ENCODE results near the gene ATP5PB. TPM values are rescaled to one million over a fixed set of nuclear protein-coding genes. Genes with fewer than 3 reads are reported as not detected.

ATP5PB gene
- polyA plus RNA-seq, 1 donor (not counting 4 experiments of a cell fraction or from before 2014, with no cell fraction given), result 539 TPM

GRCh38 chr1:111491070-111491469, 41.8 kb downstream of the ATP5PB start:
- Histone ChIP-seq H3K27ac (ENCODE audit: control insufficient read depth, insufficient read depth, low read length) (no peak overlapping the region), H3K4me3 (ENCODE audit: control insufficient read depth in 2 of 3, extremely low read depth in 1 of 3, insufficient read depth in 2 of 3, low read depth in 1 of 3, low read length in 3 of 3) (no peak overlapping the region), H3K9ac (ENCODE audit: control insufficient read depth, extremely low read depth, insufficient read depth, low read length) (no peak overlapping the region), H3K79me2 (ENCODE audit: control insufficient read depth, insufficient read depth, low read length) (no peaks in the 10 kb centered on the region), H2AFZ (ENCODE audit: control insufficient read depth, low read length) (no peak overlapping the region), H3K9me3 (ENCODE audit: control insufficient read depth, low read depth, low read length) (no peaks in the 10 kb centered on the region), H3K36me3 (ENCODE audit: control insufficient read depth in 2 of 2, extremely low read depth in 1 of 2, insufficient read depth in 2 of 2, low read length in 2 of 2) (no peaks in the 10 kb centered on the region), H3K4me2 (ENCODE audit: control insufficient read depth, extremely low read depth, insufficient read depth, low read depth, low read length) (no peak overlapping the region), H4K20me1 (ENCODE audit: control insufficient read depth, extremely low read depth, insufficient read depth, low read length) (no peaks in the 10 kb centered on the region), H3K4me1 (ENCODE audit: control insufficient read depth, extremely low read depth, insufficient read depth, low read length) (no peaks in the 10 kb centered on the region), H3K27me3 (ENCODE audit: control insufficient read depth, extremely low read depth, insufficient read depth, low read length) (peaks cover 6% of the 10 kb centered on the region), H3K9me1 (ENCODE audit: control insufficient read depth, extremely low read depth, insufficient read depth, low read length) (no peaks in the 10 kb centered on the region)
- FAIRE-seq, result no peak
- TF ChIP-seq, protein P1, sequence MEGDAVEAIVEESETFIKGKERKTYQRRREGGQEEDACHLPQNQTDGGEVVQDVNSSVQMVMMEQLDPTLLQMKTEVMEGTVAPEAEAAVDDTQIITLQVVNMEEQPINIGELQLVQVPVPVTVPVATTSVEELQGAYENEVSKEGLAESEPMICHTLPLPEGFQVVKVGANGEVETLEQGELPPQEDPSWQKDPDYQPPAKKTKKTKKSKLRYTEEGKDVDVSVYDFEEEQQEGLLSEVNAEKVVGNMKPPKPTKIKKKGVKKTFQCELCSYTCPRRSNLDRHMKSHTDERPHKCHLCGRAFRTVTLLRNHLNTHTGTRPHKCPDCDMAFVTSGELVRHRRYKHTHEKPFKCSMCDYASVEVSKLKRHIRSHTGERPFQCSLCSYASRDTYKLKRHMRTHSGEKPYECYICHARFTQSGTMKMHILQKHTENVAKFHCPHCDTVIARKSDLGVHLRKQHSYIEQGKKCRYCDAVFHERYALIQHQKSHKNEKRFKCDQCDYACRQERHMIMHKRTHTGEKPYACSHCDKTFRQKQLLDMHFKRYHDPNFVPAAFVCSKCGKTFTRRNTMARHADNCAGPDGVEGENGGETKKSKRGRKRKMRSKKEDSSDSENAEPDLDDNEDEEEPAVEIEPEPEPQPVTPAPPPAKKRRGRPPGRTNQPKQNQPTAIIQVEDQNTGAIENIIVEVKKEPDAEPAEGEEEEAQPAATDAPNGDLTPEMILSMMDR (optimal IDR thresholded peaks at IDR 0.05 in 1 of 3, IDR thresholded peaks at IDR 0.05 in 1 of 3, conservative IDR thresholded peaks at IDR 0.05 in 1 of 3; ENCODE audit: extremely low read depth in 1 of 3, insufficient read depth in 2 of 3, low read length in 3 of 3), result no peak
- no peak for TF ChIP-seq EZH2 (IDR thresholded peaks at IDR 0.05; ENCODE audit: low read length)
- dilution Hi-C loops (cut with MboI; ENCODE audit: extremely low pct_ligation_motif_present, low sequenced_read_pairs), result no loop called here
- DNase-seq (ENCODE audit: low read depth, low spot score), result no peak

GRCh38 chr1:111496398-111496797, 47.1 kb downstream of the ATP5PB start:
- dilution Hi-C loops (cut with MboI; ENCODE audit: extremely low pct_ligation_motif_present, low sequenced_read_pairs), result no loop called here
- TF ChIP-seq, protein P1 (optimal IDR thresholded peaks at IDR 0.05 in 1 of 3, IDR thresholded peaks at IDR 0.05 in 1 of 3, conservative IDR thresholded peaks at IDR 0.05 in 1 of 3; ENCODE audit: extremely low read depth in 1 of 3, insufficient read depth in 2 of 3, low read length in 3 of 3), result no peak
- no peak for TF ChIP-seq EZH2 (IDR thresholded peaks at IDR 0.05; ENCODE audit: low read length)
- Histone ChIP-seq H3K4me2 (ENCODE audit: control insufficient read depth, extremely low read depth, insufficient read depth, low read depth, low read length) (no peak overlapping the region), H4K20me1 (ENCODE audit: control insufficient read depth, extremely low read depth, insufficient read depth, low read length) (no peaks in the 10 kb centered on the region), H3K9ac (ENCODE audit: control insufficient read depth, extremely low read depth, insufficient read depth, low read length) (no peak overlapping the region), H3K4me3 (ENCODE audit: control insufficient read depth in 2 of 3, extremely low read depth in 1 of 3, insufficient read depth in 2 of 3, low read depth in 1 of 3, low read length in 3 of 3) (no peak overlapping the region), H3K79me2 (ENCODE audit: control insufficient read depth, insufficient read depth, low read length) (no peaks in the 10 kb centered on the region), H3K27ac (ENCODE audit: control insufficient read depth, insufficient read depth, low read length) (no peak overlapping the region), H3K27me3 (ENCODE audit: control insufficient read depth, extremely low read depth, insufficient read depth, low read length) (no peaks in the 10 kb centered on the region), H2AFZ (ENCODE audit: control insufficient read depth, low read length) (no peak overlapping the region), H3K36me3 (ENCODE audit: control insufficient read depth in 2 of 2, extremely low read depth in 1 of 2, insufficient read depth in 2 of 2, low read length in 2 of 2) (no peaks in the 10 kb centered on the region), H3K4me1 (ENCODE audit: control insufficient read depth, extremely low read depth, insufficient read depth, low read length) (no peaks in the 10 kb centered on the region), H3K9me1 (ENCODE audit: control insufficient read depth, extremely low read depth, insufficient read depth, low read length) (no peaks in the 10 kb centered on the region), H3K9me3 (ENCODE audit: control insufficient read depth, low read depth, low read length) (no peaks in the 10 kb centered on the region)
- DNase-seq (ENCODE audit: low read depth, low spot score), result no peak
- no peak for FAIRE-seq
